Right cardiac atrium (tissue), 5 donors: Measurements from ENCODE around the gene MTHFSD. TPM values are rescaled to one million over a fixed set of nuclear protein-coding genes. Genes with fewer than 3 reads are reported as not detected.

Experiments used
- ATAC-seq, 2 donors: fragments of 200-7000 bp; cut with Tn5 transposase; one replicate each; pipeline versions ENCODE4 v1.8.0 to v1.9.1; 2020; ENCODE audit warnings: moderate library complexity in 2 of 2, mild to moderate bottlenecking in 1 of 2
- DNase-seq, 3 donors: peaks; one replicate each; pipeline ENCODE4 v3.0.0-alpha.2; 2020
- H3K27ac ChIP-seq: one replicate; pipeline ENCODE4 v1.5.1; 2013; ENCODE audit warnings: mild to moderate bottlenecking, low read length, control low read depth, moderate library complexity
- H3K27me3 ChIP-seq: one replicate; pipeline ENCODE4 v1.6.1; 2013; ENCODE audit not compliant: control insufficient read depth, insufficient read depth
- H3K4me1 ChIP-seq: one replicate; pipeline ENCODE4 v1.6.1; 2013; ENCODE audit warnings: low read length; ENCODE audit not compliant: control insufficient read depth, insufficient read depth
- H3K4me3 ChIP-seq: one replicate; pipeline ENCODE4 v1.5.1; 2013; ENCODE audit warnings: low read length, control low read depth
- H3K9me3 ChIP-seq: one replicate; pipeline ENCODE4 v1.6.1; 2013; ENCODE audit warnings: low read length; ENCODE audit not compliant: control insufficient read depth
- WGBS: extraction: QIAGEN DNeasy Blood & Tissue Kit; methylation state at CpG from one replicate; pipeline ENCODE4 v1.1.7; 2013; 5-methylcytosine and 5-hydroxymethylcytosine counted together
- intact Hi-C, 4 donors: fragments of 100-400 bp; cut with DNase I; formaldehyde crosslinking; loops; one replicate each; pipeline versions ENCODE4 v1.11.0 to v1.14.0; 2022 to 2023
- long read RNA-seq, 4 donors: library from polyadenylated mRNA; unstranded; transcript quantifications; one replicate each; pipeline ENCODE4 v2.0.0, GENCODE V29; 2020 to 2021
- polyA plus RNA-seq: library from polyadenylated mRNA; stranded (reverse); fragments of 200-250 nt; gene quantifications from one replicate; pipeline ENCODE4 v1.2.3, GENCODE V29; 2013
- total RNA-seq, 4 donors: library from RNA; stranded (reverse); fragmentation: NEBNext Ultra II Directional; extraction: Animal tissue kit (Norgen Biotek cat#: 25700); gene quantifications; one replicate each; pipeline ENCODE4 v1.2.1, GENCODE V29; 2021
- donor health status: healthy with polysubstance abuse.
- donor health status: DM: no; HTN: yes; CAD: no.
- donor health status: DM: no; HTN: no; CAD: no.
- donor health status: DM: no; HTN: yes; CAD: no; lungs with severe emphysema.
- donor health status: DM: yes; HTN: yes; CAD: no.

MTHFSD gene, protein sequence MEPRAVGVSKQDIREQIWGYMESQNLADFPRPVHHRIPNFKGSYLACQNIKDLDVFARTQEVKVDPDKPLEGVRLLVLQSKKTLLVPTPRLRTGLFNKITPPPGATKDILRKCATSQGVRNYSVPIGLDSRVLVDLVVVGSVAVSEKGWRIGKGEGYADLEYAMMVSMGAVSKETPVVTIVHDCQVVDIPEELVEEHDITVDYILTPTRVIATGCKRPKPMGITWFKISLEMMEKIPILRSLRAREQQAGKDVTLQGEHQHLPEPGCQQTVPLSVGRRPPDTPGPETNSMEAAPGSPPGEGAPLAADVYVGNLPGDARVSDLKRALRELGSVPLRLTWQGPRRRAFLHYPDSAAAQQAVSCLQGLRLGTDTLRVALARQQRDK
- 10 to 100 TPM in 3 of 4 donors, 1 to 10 TPM in 1; 9.0 to 14.7 (median 12.5) TPM for total RNA-seq
- polyA plus RNA-seq, result 8.8 TPM
- long read RNA-seq, donor 1, partial matches to known transcripts, result 0 of 16 reads
- long read RNA-seq, donor 1, other reads (novel, unspliced or antisense), result 4 of 16 reads
- long read RNA-seq, donor 2, partial matches to known transcripts, result 0 of 7 reads
- long read RNA-seq, donor 2, other reads (novel, unspliced or antisense), result 3 of 7 reads
- long read RNA-seq, donor 3, transcript MTHFSD-220 (8 exons, 1,207 nt), result major isoform, 6 of 25 reads
- long read RNA-seq, donor 3, partial matches to known transcripts, result 5 of 25 reads
- long read RNA-seq, donor 3, other reads (novel, unspliced or antisense), result 8 of 25 reads
- long read RNA-seq, donor 4, partial matches to known transcripts, result 1 of 7 reads
- long read RNA-seq, donor 4, other reads (novel, unspliced or antisense), result 4 of 7 reads

DNA sequence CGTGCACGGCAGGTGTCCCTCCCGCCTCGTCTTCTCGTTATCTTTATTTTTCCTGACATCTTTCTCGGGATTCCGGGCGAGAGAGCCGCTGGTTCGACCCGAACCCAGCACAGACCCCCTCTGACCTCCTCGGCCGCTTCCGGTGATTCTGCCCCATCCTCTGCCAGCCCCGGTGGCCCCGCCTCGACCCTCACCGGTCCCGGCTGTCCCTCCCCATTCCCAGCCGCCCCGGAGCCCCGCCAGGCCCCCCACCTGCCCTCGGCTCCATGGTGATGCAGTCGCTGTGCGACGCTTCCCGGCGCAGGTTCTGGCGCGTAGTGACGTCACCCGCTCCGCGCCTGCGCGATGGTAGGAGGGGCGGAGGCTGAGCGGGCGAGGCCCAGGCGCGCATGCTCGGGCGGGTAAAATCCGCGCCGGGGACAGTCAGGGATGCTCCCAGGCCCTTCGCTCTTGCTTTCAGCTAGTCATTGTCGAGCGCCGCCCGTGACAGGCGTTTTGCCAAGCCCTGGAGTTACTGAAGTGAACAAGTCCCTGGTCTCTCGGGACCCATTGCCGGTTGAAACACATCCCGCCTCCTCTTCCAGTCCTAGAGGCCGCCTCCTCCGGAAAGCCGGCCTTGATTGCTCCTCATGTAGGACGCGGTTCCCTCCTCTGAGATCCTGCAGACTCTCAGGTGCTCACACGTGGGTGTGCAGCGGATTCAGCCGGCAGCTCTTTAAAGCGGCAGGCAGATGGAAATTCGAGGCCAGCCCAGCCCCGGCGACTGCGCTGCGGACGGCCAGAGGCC is at the start of gene MTHFSD:
Gene MTHFSD, minus strand, starts transcription at position 319 of the 787 bp plus-strand sequence. Its CDS starts 51 bp downstream, at position 268.
- Histone ChIP-seq H3K9me3 (no peaks in the 10 kb centered on the region), H3K4me3 (peak within 1 kb of the TSS; percentile 71), H3K27ac (peak within 1 kb of the TSS; percentile 53), H3K4me1 (peaks cover 3% of the 10 kb centered on the region), H3K27me3 (no peaks in the 10 kb centered on the region)
- DNase-seq (peak; percentile 95 to 98 (median 97)), ATAC-seq (peak; percentile 97)
- intact Hi-C loops, result loop anchor here in 1 of 4 donors (10.0 kb wide), 1 partner anchor 810 kb away; no protein-coding TSS in a partner anchor
- 6% methylated on average over 70 of the region's 70 CpGs for WGBS

DNA sequence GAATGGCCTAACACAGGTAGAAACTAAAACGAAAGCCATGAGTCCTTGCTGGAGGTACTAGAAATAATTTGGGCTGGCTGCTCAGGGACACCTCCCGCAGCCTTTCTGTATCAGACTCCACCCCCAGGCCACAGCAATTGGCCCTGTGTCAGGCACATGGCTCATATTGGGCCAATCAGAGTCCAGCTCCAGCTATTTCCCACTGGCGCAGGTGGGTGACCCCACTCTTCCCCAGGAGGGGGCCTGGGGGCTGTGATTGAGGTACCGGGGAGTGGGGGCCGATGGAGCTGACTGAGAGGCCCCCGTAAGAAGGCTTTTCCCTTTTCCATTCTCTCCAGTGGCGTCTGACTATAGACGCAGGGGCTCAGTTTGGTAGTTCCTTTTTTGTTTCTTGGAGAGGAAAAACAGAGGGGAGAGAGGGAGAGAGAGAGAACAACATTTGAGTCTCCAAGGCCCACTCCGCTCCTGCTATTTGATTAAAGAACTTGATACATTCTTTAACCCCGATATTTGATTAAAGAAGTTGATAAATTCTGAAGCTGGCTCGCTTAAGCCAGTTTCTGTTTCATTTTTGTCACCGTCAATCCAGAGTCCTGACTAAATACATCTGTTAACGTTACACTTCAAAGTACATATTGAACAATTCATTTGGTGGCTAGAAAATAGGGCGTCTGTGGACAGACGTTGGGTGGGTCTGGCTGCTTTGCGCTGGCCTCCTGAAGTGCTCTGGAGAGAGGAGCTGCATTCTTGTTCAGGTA is 49.6 kb upstream of the MTHFSD start:
- no peak for ATAC-seq
- H3K4me1 ChIP-seq, result no peaks in the 10 kb centered on the region
- H3K9me3 ChIP-seq, result no peaks in the 10 kb centered on the region
- no peak for DNase-seq
- H3K27me3 ChIP-seq, result no peaks in the 10 kb centered on the region
- H3K27ac ChIP-seq, result no peak overlapping the region
- H3K4me3 ChIP-seq, result no peak overlapping the region
- WGBS, result 77% methylated on average over 16 of the region's 16 CpGs
- intact Hi-C loops, result no loop called here

DNA sequence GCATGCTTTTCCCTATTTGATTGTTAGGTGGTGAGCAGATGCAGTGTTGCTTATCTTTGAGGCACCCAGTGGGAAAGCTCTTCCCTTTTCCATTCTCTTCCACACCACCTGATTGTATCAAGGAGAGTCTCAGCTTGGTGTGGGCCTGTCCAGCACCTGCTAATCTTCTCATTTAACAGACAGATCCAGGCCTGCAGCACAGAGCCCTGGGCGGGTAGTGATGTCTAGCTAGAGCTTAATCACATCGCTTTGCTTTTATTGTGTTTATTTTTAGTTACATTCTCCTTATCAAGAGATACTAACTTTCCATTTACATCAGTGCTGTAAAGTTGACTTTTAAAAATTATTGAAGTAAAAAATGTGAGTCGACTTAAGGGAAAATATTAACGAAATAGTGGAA is 47.5 kb upstream of the MTHFSD start:
- 55% methylated on average over 4 of the region's 4 CpGs for WGBS
- intact Hi-C loops, result no loop called here
- no peak for DNase-seq
- Histone ChIP-seq H3K9me3 (no peaks in the 10 kb centered on the region), H3K4me1 (no peaks in the 10 kb centered on the region), H3K27ac (no peak overlapping the region), H3K4me3 (no peak overlapping the region), H3K27me3 (no peaks in the 10 kb centered on the region)
- ATAC-seq, result no peak

DNA sequence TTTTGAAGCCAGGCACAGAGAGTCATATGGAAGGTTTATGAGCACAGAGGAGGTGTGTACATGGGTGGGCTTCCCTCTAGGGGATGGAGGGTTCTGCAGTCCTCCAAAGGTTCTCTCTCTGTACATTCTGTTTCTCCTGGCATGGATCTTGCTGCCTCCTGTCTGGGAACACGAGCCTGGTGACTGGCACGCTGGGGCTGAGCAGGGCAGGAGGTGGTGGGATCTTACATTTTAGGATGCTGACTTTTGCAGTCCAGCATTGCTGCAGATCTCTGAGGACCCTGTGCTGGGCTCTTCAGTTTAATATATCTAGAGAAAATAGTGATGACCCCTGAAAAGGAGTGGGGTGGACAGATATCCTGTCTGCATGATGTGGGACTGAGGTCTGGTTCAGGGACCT is 46.3 kb upstream of the MTHFSD start:
- DNase-seq (no peak), ATAC-seq (no peak)
- H3K9me3 ChIP-seq, result no peaks in the 10 kb centered on the region
- H3K4me1 ChIP-seq, result no peaks in the 10 kb centered on the region
- H3K4me3 ChIP-seq, result no peak overlapping the region
- no peak overlapping the region for H3K27ac ChIP-seq
- intact Hi-C loops, result no loop called here
- no peaks in the 10 kb centered on the region for H3K27me3 ChIP-seq
- WGBS, result 84% methylated on average over 2 of the region's 2 CpGs

DNA sequence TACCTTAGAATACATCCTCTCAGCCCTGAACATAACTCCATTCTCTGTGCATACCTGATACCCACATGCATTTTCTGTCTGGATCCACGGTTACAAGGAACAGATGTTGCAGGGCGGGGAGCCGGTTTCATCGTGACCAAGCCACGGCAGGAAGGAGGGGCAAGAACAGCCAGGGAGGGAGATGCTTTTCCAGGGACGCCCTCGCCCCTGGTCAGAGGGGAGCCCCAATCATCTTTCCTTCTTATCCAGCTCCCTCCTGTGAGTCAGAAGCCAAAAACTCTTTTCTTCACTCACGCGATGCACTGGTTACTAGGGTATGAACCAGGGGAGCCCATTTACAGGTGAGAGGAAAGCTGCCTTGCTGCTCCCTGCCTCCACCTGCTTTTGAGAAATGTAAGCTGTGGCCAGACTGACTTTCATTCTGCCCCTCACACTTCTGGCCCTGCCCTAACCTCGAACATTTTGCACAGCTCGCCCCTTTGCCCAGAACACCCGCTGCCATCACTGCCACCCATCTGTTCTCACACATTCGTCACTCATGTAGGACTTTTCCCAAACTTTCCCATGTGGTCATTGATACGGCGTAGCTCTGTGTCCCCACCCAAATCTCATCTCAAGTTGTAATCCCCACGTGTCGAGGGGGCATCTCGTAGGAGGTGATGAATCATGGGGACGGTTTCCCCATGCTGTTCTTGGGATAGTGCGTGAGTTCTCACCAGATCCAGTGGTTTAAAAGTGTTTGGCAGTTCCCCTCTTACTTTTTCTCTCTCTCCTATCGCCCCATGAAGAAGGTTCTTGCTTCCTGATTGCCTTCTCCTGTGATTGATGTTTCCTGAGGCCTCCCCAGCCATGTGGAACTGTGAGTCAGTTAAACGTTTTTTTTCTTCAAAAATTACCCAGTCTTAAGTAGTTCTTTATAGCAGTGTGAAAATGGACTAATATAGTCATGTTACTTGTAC is 43.9 kb upstream of the MTHFSD start:
- no peak overlapping the region for H3K4me3 ChIP-seq
- DNase-seq (no peak), ATAC-seq (no peak)
- no peaks in the 10 kb centered on the region for H3K9me3 ChIP-seq
- no peak overlapping the region for H3K27ac ChIP-seq
- H3K4me1 ChIP-seq, result no peaks in the 10 kb centered on the region
- intact Hi-C loops, result no loop called here
- H3K27me3 ChIP-seq, result no peaks in the 10 kb centered on the region
- WGBS, result 63% methylated on average over 22 of the region's 22 CpGs

DNA sequence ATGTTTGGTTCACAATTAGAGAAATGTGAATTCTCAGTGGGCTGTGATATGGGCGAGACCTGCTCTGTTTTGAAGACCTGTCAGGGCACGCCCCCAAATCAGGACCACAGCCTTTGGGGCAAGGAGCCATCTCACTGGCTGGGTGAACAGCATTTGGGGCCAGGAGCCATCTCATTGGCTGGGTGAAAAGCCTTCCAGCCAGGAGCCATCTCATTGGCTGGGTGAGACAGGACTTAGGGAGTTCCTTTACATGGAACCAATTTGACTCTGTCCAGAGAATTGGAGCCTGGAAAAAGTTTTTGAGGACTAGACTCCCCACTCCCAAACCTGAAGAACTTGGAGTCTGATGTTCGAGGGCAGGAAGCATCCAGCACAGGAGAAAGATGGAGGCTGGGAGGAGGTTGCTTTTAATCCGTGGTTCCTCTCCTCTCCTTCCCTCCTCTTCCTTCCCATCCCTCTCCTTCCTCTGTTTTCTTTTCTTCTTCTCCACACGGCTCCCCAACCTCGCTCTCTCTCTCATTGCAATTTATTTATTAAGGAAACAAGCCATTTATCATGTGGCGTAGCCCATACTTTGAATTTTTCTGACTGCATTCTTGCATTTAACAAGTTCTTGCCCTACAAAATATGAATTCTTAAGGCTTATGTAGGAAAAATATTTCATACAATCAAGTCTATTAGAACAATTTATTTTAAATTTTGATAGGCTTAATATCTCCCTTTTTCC is 43.0 kb upstream of the MTHFSD start:
- Histone ChIP-seq H3K27ac (no peak overlapping the region), H3K27me3 (no peaks in the 10 kb centered on the region), H3K9me3 (no peaks in the 10 kb centered on the region), H3K4me3 (no peak overlapping the region), H3K4me1 (no peaks in the 10 kb centered on the region)
- DNase-seq (peak; percentile 59 to 79 (median 75)), ATAC-seq (peak; percentile 64 to 68)
- intact Hi-C loops, result no loop called here
- 56% methylated on average over 7 of the region's 7 CpGs for WGBS

DNA sequence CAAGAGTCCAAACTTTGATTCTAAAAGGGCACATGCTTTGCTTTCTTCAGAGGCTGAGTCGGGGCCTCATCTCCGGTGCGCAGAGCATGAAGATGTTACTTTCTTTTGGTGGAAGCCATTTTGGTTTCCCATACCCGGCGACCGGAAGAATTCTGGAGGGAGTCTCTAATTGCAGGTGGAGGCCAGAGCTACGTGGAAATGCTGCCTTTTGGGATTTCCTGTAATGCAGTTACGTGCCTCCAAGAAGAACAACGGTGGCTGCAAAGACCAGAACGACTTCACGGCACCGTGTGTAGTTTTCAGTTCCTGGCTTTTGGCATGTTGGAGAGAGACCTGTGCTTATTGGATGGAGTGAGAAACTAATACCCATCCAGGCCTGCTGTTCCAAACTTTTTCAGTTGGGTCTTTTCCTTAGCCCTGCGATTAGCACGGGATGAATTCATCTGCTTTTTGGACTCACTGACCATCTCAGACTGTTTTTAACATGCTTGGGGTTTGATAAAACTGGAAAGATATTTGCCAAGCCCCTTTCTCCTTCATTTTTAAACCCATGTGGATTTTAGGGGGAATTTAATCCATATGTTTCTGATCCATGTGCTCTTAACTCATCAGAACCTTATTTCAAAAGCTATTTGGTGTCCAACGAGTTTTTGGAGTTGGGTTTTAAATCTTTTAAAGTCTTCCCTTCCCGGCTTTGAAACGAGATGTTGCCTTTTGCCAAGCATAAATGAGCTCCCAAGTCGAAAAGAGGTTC is 42.3 kb upstream of the MTHFSD start:
- 73% methylated on average over 18 of the region's 18 CpGs for WGBS
- Histone ChIP-seq H3K9me3 (no peaks in the 10 kb centered on the region), H3K4me1 (no peaks in the 10 kb centered on the region), H3K4me3 (no peak overlapping the region), H3K27me3 (no peaks in the 10 kb centered on the region), H3K27ac (no peak overlapping the region)
- DNase-seq (no peak), ATAC-seq (no peak)
- intact Hi-C loops, result no loop called here

DNA sequence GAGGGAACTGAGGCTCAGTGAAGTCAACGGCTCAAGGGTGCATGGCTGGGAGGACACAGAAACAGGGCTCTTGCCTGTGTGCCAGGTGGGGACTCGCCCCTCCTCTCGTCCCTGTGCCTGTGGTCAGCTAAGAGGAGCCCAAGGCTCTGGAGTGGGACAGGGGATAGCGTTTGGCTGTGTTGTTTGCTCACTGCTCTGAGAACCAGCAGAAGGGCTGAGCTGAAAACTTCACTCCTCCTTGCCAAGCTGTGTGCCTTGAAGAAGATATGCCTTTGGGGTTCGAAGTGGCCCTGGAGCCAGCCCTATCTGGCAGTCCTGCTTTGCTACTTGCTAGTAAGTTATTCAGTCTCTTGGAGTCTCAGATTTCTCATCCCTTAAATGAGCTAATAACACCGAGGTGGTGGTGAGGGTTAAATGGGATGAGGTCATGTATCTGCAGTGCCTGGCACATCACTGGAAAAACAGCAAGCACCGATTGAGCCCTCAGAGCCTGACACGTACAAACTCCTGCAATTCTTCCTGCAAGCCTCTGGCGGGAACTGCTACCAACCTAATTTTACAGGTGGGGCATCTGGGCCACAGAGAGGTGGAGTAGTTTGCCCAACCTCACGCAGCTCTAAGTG is 41.1 kb upstream of the MTHFSD start:
- no peaks in the 10 kb centered on the region for H3K27me3 ChIP-seq

More for the DNA sequence above, 41.1 kb upstream of the MTHFSD start:
- intact Hi-C loops, result no loop called here
- DNase-seq (no peak), ATAC-seq (no peak)
- Histone ChIP-seq H3K4me1 (no peaks in the 10 kb centered on the region), H3K27ac (no peak overlapping the region), H3K4me3 (no peak overlapping the region), H3K9me3 (no peaks in the 10 kb centered on the region)
- 65% methylated on average over 10 of the region's 10 CpGs for WGBS
